Mononuclear cell (primary cell): Measurements from ENCODE around the gene CEP128. TPM values are rescaled to one million over a fixed set of nuclear protein-coding genes. Genes with fewer than 3 reads are reported as not detected.

Source experiments
- H3K27me3 ChIP-seq: 2 replicates; pipeline ENCODE4 v1.6.0; 2011; ENCODE audit warnings: low read length, control low read depth; ENCODE audit not compliant: insufficient read depth
- H3K4me1 ChIP-seq: 2 replicates; pipeline ENCODE4 v1.5.1; 2011; ENCODE audit warnings: mild to moderate bottlenecking, low read length, control low read depth; ENCODE audit not compliant: insufficient read depth
- H3K4me3 ChIP-seq: 2 replicates; pipeline ENCODE4 v1.5.1; 2011; ENCODE audit warnings: mild to moderate bottlenecking, low read length, moderate library complexity
- H3K9me3 ChIP-seq: 2 replicates; pipeline ENCODE4 v1.5.1; 2011; ENCODE audit warnings: low read depth, mild to moderate bottlenecking, control low read depth, low read length
- total RNA-seq: library from RNA; depleted of rRNA; stranded (reverse); fragments of >200 nt; gene quantifications from one replicate; pipeline ENCODE4 v1.2.3, GENCODE V29; 2012

CEP128 gene
- total RNA-seq, 1 donor: 11.0 TPM

- no peaks in the 10 kb centered on the region for H3K27me3 ChIP-seq
- no peak overlapping the region for H3K4me3 ChIP-seq
- no peaks in the 10 kb centered on the region for H3K4me1 ChIP-seq
- no peaks in the 10 kb centered on the region for H3K9me3 ChIP-seq
These were observed 215.3 kb downstream of the CEP128 start for GRCh38 chr14:80726211-80726610.

GRCh38 chr14:80718940-80719339 is 222.6 kb downstream of the CEP128 start:
- H3K4me1 ChIP-seq: no peaks in the 10 kb centered on the region
- H3K9me3 ChIP-seq: no peaks in the 10 kb centered on the region
- H3K27me3 ChIP-seq: no peaks in the 10 kb centered on the region
- H3K4me3 ChIP-seq: no peak overlapping the region

- H3K4me1 ChIP-seq: no peaks in the 10 kb centered on the region
- H3K4me3 ChIP-seq: no peak overlapping the region
- H3K9me3 ChIP-seq: no peaks in the 10 kb centered on the region
- H3K27me3 ChIP-seq: no peaks in the 10 kb centered on the region
These were observed 227.1 kb downstream of the CEP128 start for GRCh38 chr14:80714474-80714873.

- Histone ChIP-seq H3K9me3 (no peaks in the 10 kb centered on the region), H3K4me3 (no peak overlapping the region), H3K27me3 (no peaks in the 10 kb centered on the region), H3K4me1 (no peaks in the 10 kb centered on the region)
These were observed 228.3 kb downstream of the CEP128 start for GRCh38 chr14:80713076-80713850.

- no peak overlapping the region for H3K4me3 ChIP-seq
- no peaks in the 10 kb centered on the region for H3K27me3 ChIP-seq
- no peaks in the 10 kb centered on the region for H3K9me3 ChIP-seq
- no peaks in the 10 kb centered on the region for H3K4me1 ChIP-seq
These were observed 236.1 kb downstream of the CEP128 start for GRCh38 chr14:80705241-80705980.

- Histone ChIP-seq H3K4me1 (no peaks in the 10 kb centered on the region), H3K9me3 (no peaks in the 10 kb centered on the region), H3K4me3 (no peak overlapping the region), H3K27me3 (no peaks in the 10 kb centered on the region)
These were observed 240.9 kb downstream of the CEP128 start for GRCh38 chr14:80700601-80701000.

GRCh38 chr14:80699861-80700260 is 241.7 kb downstream of the CEP128 start:
- no peaks in the 10 kb centered on the region for H3K27me3 ChIP-seq
- no peaks in the 10 kb centered on the region for H3K9me3 ChIP-seq
- no peaks in the 10 kb centered on the region for H3K4me1 ChIP-seq
- H3K4me3 ChIP-seq: no peak overlapping the region

GRCh38 chr14:80698974-80699373 is 242.6 kb downstream of the CEP128 start:
- no peaks in the 10 kb centered on the region for H3K9me3 ChIP-seq
- no peaks in the 10 kb centered on the region for H3K4me1 ChIP-seq
- H3K4me3 ChIP-seq: no peak overlapping the region
- H3K27me3 ChIP-seq: no peaks in the 10 kb centered on the region

GRCh38 chr14:80695869-80696268 is 245.7 kb downstream of the CEP128 start:
- no peaks in the 10 kb centered on the region for H3K9me3 ChIP-seq
- H3K4me3 ChIP-seq: no peak overlapping the region
- no peaks in the 10 kb centered on the region for H3K4me1 ChIP-seq
- no peaks in the 10 kb centered on the region for H3K27me3 ChIP-seq

- Histone ChIP-seq H3K27me3 (no peaks in the 10 kb centered on the region), H3K4me1 (no peaks in the 10 kb centered on the region), H3K4me3 (no peak overlapping the region), H3K9me3 (no peaks in the 10 kb centered on the region)
These were observed 248.6 kb downstream of the CEP128 start for GRCh38 chr14:80692903-80693302.

GRCh38 chr14:80681651-80682050 is 259.9 kb downstream of the CEP128 start:
- no peaks in the 10 kb centered on the region for H3K4me1 ChIP-seq
- H3K9me3 ChIP-seq: peaks cover 38% of the 10 kb centered on the region
- no peaks in the 10 kb centered on the region for H3K27me3 ChIP-seq
- no peak overlapping the region for H3K4me3 ChIP-seq

- Histone ChIP-seq H3K4me1 (no peaks in the 10 kb centered on the region), H3K9me3 (peaks cover 31% of the 10 kb centered on the region), H3K27me3 (no peaks in the 10 kb centered on the region), H3K4me3 (no peak overlapping the region)
These were observed 262.3 kb downstream of the CEP128 start for GRCh38 chr14:80679273-80679672.

GRCh38 chr14:80678436-80678835 is 263.1 kb downstream of the CEP128 start:
- no peaks in the 10 kb centered on the region for H3K4me1 ChIP-seq
- no peak overlapping the region for H3K4me3 ChIP-seq
- no peaks in the 10 kb centered on the region for H3K27me3 ChIP-seq
- H3K9me3 ChIP-seq: peaks cover 26% of the 10 kb centered on the region

GRCh38 chr14:80669426-80669825 is 272.1 kb downstream of the CEP128 start:
- no peaks in the 10 kb centered on the region for H3K27me3 ChIP-seq
- no peaks in the 10 kb centered on the region for H3K4me1 ChIP-seq
- H3K9me3 ChIP-seq: peaks cover 5% of the 10 kb centered on the region

GRCh38 chr14:80664576-80664975 is 277.0 kb downstream of the CEP128 start:
- H3K4me3 ChIP-seq: no peak overlapping the region
- no peaks in the 10 kb centered on the region for H3K27me3 ChIP-seq
- peaks cover 3% of the 10 kb centered on the region for H3K9me3 ChIP-seq
- H3K4me1 ChIP-seq: no peaks in the 10 kb centered on the region

More at GRCh38 chr14:80669426-80669825, 272.1 kb downstream of the CEP128 start:
- H3K4me3 ChIP-seq: no peak overlapping the region
